Left renal cortex interstitium (tissue), 4 donors: ENCODE data around the gene GJA4. TPM values are rescaled to one million over a fixed set of nuclear protein-coding genes. Genes with fewer than 3 reads are reported as not detected.

Experiments
- DNase-seq, 4 donors: peaks; one replicate each; pipeline ENCODE4 v3.0.0-alpha.2; 2013; ENCODE audit warnings: low read depth in 4 of 4, low spot score in 2 of 4, missing footprints in 1 of 4
- polyA plus RNA-seq, 4 donors: library from polyadenylated mRNA; unstranded; fragments of 120-200 nt; gene quantifications; one replicate each; pipeline ENCODE4 v1.2.1, GENCODE V29; 2013; ENCODE audit not compliant: insufficient read length in 4 of 4

GJA4 gene
- polyA plus RNA-seq: 10 to 100 TPM; 14.0 to 22.0 (median 20.0) TPM

DNA sequence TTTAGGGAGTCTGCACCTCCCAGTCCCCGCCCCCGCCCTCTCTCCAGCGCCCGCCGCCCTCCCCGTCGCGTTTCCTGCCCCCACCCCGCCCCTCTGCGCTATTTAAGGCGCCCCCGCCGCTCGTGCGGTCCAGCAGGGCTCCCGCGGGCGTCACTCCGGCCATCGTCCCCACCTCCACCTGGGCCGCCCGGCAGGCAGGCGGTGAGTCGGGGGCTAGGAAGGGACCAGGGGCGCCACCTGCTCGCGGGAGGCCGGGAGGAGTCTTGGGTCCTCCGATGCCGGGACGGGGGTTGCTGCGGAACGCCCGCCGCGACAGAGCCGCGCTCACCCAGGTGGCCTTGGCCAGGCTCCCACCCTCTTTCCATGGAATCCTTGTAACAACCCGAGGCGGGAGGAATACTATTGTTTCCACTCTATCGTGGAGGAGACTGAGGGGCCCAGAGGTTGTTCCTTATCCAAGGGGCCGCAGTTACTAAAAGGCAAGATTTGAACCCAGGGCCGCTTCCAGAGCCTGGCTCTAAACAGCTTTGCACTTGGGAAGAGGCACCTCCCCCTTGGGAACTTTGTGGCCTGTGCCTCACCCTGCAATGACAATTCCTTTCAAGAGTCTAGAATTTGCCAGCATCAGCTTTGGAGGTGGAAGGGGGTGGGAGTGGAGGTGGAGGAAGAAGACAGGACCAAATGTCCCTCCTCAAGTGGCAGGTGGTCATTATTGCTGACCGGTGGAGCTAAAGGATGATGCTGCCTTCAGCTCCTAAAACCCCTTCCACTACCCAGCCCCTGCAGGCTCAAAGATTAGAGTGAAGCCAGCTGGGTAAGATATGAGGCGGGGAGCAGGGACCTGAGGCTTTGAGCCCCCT is at the start of gene GJA4:
TSS of gene GJA4 (plus strand) at position 132 of the 860 bp plus-strand sequence. CDS start 1,215 bp downstream, outside the sequence.
- no peak for DNase-seq

DNA sequence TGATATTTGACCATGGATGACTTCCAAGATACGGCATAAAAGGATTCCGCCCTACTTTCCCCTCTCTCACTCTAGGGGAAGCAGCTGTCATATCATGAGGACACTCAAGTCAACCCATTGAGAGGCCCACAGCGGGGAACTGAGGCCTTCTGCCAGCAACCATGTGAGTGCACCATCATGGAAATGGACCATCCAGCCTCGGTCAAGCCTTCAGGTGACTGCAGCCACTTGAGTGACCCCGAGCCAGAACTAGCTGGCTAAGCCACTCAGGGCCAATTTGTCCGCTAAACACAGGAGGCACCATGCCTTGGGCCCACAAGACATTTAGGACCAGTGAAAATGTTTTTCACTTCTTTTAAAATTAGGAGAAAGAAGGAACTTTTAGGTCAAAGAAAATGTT is 49.0 kb upstream of the GJA4 start:
- DNase-seq: no peak

DNA sequence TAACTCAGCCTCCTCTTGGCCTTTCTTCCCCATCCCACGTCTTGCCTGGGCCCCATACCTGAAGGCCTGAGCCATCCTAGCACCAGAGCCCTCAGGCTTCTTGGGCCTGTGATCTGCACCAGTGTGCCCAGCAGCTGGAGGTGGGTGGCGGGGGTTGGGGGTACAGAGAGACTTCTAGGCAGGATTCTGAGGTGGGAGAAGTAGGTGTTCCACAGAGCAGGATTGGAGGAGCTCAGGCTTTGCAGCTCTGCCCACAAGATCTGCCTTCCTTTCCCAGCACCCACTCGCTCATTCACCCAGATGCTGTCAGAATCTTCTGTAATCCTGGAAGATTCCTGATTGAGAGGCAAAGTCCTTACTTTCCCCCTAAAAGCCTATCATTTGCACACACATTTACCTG is 47.9 kb upstream of the GJA4 start:
- DNase-seq: no peak

DNA sequence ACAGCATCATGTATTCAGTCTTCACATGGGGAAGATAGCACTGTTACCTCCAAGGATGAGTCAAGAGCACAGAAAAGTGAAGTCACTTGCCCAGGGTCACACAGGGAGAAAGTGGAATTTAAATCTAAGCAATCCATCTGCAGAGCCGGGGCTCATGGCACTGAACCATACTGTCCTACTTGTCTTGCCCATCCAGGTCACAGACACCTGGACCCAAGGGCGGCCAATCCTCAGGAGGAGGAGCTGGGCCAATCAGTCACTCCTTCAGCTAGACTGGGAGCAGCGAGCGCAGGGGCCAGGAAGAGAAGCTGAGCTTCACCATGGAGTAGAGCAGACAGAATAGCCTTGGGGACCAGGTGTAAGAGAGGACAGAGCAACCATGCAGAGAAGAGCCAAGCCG is 47.1 kb upstream of the GJA4 start:
- DNase-seq: no peak

DNA sequence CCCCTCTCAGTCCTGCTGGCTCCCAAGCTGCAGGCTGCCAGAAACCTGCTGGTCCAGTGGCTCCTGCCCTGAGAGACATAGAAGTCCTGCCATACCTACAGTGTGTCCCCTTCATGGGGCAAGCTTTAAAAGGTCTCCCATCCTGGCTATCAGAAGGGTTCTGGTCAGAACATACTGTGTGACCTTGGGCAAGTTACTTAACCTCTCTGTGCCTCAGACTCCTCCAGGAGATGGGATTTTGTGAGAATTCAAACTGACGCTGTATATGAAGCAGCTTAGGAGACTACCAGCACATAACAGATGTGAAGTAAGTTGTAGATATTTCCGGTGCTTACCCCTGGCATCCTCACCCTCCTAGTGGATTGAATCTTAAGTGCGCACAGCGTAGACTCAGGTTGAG is 46.7 kb upstream of the GJA4 start:
- no peak for DNase-seq

DNA sequence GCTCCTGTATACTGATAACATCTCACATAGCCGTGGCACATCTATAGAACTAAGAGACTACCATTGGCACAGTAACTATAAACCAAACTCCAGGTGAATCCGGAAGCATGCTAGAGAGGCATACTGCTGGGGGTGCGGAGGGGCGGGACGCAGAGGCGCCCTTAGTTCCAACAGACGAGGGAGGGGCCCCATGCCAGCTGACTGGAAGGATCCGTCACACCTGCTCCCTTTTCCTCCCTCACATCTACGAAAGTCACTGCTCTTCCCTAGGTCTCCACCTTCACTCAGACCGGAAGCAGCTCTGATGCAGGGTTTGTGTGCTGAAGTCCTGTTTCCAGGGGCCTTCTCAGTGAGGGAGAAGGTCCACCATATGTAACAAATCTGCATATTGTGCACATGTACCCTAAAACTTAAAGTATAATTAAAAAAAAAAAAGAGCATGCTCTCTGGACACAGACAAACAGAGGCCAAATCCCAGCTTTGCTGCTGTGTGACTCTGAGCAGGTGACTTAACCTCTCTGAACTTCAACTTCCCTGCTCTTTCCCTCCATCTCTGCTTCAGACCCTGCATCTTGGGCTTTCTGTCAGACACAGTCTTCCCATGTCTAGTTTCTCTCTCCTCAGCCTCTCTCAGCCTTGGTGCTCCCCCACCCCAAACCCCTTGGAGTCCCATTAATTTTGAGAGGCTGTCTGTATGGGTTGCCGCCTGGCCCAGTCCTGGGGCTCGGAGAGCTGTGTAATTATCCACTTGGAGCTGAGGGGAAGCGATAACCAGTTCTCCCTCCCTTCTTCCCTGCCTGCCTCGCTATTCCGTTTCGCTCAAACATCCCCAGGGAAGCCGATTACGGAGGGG is 45.8 kb upstream of the GJA4 start:
- DNase-seq: no peak

DNA sequence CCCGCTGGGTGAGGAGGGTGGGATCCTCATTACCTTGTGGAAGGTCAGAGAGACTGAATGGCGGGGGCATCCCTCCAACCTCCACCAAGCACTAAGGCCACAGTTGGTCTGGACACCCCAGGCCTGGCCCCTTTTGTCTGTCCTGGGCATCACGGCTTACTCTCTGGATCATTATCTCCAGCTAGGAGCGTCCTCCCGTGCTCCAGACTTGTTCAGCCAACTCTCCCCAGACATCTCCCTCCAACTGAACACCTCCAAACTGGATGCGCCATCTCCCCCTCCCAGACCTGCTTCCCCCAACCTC is 45.2 kb upstream of the GJA4 start:
- no peak for DNase-seq

DNA sequence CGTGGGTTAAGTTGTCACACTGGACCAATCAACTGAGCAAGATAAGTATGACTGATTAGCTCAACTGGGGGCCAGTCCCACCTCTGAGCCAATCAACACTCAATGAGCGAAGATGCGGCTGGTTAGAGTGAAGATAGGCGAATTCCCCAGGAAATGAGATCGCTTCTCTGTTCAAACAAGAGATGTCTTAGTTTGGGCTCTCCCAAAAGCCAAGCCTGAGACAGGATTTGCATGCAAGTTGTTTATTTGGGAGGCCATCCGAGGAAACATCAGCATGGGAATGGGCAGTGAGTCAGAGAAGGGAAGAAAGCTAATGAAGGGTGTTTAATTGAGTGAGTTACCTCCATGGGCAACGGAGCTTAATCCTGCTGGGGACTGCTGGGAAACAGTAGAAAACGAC is 42.8 kb upstream of the GJA4 start:
- DNase-seq: no peak

DNA sequence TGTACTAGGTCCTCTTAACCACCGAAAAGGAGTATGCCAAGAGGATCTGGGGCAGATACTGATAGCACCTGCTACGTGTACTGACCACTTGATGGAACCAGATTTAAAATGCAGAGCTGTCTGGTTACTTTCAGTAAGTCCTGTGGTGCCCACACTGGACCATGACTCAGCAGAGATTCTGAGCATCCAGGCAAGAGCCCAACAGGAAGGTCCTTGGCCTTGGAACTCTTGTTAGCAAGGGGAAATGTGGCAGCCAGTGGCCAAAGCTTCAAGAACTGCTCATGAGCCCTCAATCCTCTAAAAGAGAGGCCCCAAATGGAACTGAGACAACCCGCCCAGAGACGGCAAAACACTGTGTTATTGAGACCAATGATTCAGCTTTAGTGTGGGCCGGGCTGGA is 42.2 kb upstream of the GJA4 start:
- DNase-seq: no peak

DNA sequence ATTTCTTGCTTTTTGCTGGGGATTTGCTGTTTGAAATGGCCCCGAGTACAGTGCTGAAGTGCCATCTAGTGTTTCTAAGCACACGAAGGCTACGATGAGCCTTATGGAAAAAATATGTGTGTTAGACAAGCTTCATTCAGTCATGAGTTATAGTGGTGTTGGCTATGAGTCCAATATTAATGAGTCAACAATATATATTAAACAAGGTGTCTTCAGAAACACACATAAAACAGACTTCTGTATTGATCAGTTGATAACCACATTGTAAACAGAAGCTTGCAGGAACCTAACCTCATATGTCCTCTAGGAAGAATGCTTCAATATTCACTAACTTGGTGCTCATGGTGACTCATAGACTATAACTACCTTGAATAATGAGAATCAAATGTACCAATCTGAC is 39.6 kb upstream of the GJA4 start:
- no peak for DNase-seq

DNA sequence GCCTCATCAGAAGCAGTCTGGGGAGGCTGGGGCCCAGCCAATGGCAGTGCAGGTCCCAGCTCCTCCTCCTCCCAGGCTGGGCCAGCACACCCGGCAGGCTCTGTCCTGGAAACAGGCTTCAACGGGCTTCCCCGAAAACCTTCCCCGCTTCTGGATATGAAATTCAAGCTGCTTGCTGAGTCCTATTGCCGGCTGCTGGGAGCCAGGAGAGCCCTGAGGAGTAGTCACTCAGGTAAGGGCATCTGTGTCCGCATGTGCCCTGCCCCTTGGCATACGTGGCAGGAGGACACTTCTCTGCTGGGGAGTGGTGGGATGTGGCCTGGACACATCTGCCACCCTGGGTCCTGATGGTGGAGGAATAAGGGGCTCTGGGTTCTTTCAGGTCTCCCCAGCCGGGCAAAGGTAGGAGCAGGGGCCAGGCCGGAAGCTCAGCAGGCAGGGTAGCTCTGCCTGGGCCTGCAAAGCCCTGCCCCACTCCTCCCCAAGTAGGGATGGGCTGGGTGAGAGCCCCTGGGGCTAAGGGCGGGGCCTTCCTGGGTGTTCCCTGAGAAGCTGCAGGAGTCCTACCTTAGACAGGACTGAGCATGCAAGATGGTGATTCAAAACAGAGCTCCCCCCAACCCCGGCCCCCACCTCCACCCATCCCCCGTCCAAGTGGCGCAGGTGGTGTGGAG is 37.7 kb upstream of the GJA4 start, which contains the start of gene GJB5:
TSS of gene GJB5 (plus strand) at position 84 of the 674 bp plus-strand sequence. CDS start 2,284 bp downstream, outside the sequence.
- DNase-seq: no peak

DNA sequence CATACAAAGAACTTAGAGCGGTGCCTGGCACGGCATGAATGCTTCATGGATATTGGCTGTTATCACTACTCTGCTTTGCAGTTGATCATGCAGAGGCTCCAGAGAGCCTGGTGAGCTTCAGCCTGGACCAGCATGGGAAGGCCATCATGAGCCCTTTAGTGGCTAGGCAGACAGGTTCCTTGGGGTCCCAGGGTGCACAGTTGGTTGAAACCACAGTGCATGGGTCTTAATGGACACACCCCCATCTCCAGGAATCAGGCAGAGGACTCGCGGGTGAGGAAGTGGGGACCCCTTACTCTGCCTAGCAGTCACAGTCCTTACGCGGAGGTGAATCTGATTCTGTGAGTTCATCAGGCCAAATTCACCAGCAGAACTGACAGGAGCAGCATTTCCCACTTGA is 36.8 kb upstream of the GJA4 start:
- no peak for DNase-seq

DNA sequence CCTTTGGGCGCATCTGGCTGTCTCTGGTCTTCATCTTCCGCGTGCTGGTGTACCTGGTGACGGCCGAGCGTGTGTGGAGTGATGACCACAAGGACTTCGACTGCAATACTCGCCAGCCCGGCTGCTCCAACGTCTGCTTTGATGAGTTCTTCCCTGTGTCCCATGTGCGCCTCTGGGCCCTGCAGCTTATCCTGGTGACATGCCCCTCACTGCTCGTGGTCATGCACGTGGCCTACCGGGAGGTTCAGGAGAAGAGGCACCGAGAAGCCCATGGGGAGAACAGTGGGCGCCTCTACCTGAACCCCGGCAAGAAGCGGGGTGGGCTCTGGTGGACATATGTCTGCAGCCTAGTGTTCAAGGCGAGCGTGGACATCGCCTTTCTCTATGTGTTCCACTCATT is 35.4 kb upstream of the GJA4 start:
- no peak for DNase-seq

DNA sequence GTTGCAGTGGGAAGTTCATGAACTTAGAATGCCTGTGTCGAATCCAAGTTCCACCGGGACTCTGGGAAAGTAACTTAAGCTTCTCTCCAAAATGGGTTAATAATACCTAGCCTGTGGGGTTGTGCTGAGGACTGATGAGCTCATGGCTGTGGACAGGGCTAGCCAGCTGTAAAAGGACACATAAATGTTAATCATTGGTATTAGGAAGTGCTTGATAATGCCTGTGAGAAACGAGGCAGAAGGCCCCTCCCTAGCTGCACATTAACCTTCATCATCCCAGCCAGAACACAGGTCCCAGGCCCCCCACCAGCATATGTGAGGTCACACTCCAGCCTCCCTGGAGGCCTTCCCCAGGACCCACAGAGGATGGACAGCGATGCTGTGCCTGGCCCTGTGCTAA is 34.0 kb upstream of the GJA4 start:
- no peak for DNase-seq

DNA sequence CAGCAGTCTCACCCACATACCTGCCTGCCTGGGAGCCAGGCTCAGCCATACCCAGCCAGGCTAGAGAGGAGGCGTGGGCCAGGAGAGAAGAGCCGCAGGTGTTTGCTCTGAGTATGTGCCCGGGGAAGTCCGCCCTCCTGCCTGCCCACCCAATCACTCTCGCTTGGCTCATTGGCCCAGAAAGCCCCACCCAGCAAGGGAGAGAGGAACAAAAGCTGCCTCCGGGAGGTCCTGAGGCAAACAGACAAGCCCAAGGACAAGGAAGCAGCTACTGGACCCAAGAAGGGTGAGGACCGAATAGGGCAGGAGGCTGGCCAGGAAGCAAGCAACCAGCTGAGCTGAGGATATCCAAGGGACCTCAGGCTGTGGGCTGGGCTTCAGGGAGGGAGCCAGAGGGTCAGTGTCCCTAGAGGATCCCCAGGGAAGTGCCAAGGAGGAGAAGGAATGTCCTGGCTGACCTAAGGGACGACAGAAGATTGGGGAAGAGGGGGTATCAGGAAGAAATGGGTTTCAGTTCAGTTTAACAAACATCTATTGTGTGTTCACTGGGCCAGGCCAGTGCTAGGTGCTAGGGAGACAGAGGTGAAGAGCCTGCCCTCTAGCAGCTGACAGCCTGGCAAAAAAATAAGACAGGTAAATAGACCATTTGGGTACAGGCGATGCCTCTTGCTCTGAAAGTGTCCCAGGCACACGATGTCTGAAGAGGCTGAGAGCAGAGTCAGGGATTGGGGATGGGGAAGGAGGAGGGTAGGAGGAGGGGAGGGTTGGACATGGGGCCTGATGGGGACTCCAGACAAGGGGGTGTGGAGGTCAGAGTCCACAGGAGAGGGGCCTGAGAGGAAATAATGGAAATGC is 33.1 kb upstream of the GJA4 start, which contains the start of gene GJB4:
TSS of gene GJB4 (plus strand) at position 238 of the 855 bp plus-strand sequence. CDS start 1,515 bp downstream, outside the sequence.
- DNase-seq: no peak

DNA sequence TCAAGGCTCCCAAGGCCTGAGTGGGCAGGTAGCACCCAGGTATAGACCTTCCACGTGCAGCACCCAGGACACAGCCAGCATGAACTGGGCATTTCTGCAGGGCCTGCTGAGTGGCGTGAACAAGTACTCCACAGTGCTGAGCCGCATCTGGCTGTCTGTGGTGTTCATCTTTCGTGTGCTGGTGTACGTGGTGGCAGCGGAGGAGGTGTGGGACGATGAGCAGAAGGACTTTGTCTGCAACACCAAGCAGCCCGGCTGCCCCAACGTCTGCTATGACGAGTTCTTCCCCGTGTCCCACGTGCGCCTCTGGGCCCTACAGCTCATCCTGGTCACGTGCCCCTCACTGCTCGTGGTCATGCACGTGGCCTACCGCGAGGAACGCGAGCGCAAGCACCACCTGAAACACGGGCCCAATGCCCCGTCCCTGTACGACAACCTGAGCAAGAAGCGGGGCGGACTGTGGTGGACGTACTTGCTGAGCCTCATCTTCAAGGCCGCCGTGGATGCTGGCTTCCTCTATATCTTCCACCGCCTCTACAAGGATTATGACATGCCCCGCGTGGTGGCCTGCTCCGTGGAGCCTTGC is 31.5 kb upstream of the GJA4 start:
- no peak for DNase-seq

DNA sequence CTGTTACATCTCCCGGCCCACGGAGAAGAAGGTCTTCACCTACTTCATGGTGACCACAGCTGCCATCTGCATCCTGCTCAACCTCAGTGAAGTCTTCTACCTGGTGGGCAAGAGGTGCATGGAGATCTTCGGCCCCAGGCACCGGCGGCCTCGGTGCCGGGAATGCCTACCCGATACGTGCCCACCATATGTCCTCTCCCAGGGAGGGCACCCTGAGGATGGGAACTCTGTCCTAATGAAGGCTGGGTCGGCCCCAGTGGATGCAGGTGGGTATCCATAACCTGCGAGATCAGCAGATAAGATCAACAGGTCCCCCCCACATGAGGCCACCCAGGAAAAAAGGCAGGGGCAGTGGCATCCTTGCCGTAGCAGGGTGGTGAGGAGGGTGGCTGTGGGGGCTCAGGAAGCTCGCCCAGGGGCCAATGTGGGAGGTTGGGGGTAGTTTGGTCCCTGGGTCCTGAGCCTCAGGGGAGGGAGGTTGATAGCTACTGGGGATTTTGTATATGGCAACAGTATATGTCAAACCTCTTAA is 31.0 kb upstream of the GJA4 start:
- no peak for DNase-seq

DNA sequence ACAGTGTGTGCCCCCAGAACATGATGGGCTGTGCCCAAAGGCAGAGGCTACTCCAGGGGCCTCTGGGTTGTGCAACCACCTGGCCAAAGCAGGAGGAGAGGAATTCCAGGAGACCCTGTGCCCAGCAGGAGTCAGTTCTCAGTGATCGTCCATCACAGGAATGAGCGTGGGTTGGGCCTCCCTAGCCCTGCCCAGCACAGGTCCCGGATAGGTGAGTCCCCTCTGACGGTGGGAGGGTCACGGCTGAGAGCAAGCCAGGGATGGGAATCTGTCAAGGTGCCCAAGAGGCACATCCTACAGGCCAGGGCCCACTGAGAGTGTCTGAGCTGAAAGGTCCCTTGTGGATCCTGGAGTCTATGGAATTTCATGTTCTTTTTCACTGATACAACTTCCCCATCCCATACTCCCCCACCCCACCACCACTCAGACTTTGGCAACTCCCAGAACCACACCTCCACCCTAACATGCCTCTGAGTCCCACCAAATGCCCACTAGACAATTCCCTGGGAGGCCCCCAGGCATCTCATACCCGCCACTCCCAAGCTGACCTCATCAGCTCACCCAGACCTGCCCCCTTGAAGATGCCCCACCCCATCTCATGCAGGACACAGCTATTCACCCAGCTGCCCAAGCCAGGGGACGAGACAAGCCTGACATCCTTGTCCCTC is 30.2 kb upstream of the GJA4 start:
- DNase-seq: no peak
